H1 (cell line): ENCODE results near the gene ZNF805. TPM values are rescaled to one million over a fixed set of nuclear protein-coding genes. Genes with fewer than 3 reads are reported as not detected.

Experiments
- CTCF ChIA-PET: fragments of 300-600 bp; sonication (Branson Sonifier 250); formaldehyde crosslinking; loops from one replicate; lab custom pipeline; 2021; ENCODE audit not compliant: partially characterized antibody; lab: Charles Lee
- POLR2A ChIA-PET: fragments of 300-600 bp; sonication (Branson Sonifier 250); formaldehyde crosslinking; loops from one replicate; lab custom pipeline; 2021; ENCODE audit warnings: inconsistent platforms; ENCODE audit not compliant: partially characterized antibody; lab: Charles Lee
- DNase-seq, 2 experiments: peaks; one replicate each; pipeline versions ENCODE4 v3.0.0 to v3.0.0-alpha.2; 2010 to 2022; ENCODE audit warnings: low spot score in 2 of 2, low read depth in 1 of 2, mixed read lengths in 1 of 2
- FAIRE-seq: peaks from 2 replicates; lab custom pipeline; 2011; peaks lifted over from hg19 to GRCh38; lab: Jason Lieb, UNC
- H2AFZ ChIP-seq: 2 replicates; pipeline ENCODE4 v1.8.1; 2012; ENCODE audit warnings: low read length, inconsistent platforms
- H2AK5ac ChIP-seq: 2 replicates; pipeline ENCODE4 v1.6.1; 2013; ENCODE audit warnings: low read depth, low read length
- H2BK120ac ChIP-seq: replicated peaks from 2 replicates; pipeline ENCODE3; 2013; ENCODE audit warnings: low read depth, low read length, inconsistent platforms
- H2BK12ac ChIP-seq: 2 replicates; pipeline ENCODE4 v1.6.1; 2013; ENCODE audit warnings: low read depth, low read length
- H2BK15ac ChIP-seq: 2 replicates; pipeline ENCODE4 v1.6.1; 2013; ENCODE audit warnings: low read length
- H2BK20ac ChIP-seq: 2 replicates; pipeline ENCODE4 v1.6.1; 2013; ENCODE audit warnings: low read length
- H2BK5ac ChIP-seq: 2 replicates; pipeline ENCODE4 v1.6.1; 2013; ENCODE audit warnings: low read depth, low read length
- H3K14ac ChIP-seq: 2 replicates; pipeline ENCODE4 v1.6.1; 2013; ENCODE audit warnings: inconsistent platforms; ENCODE audit not compliant: insufficient read length
- H3K18ac ChIP-seq: 2 replicates; pipeline ENCODE4 v1.6.1; 2013; ENCODE audit warnings: low read length; ENCODE audit errors: extremely low read depth
- H3K23ac ChIP-seq: 2 replicates; pipeline ENCODE4 v1.6.1; 2013; ENCODE audit warnings: inconsistent platforms; ENCODE audit not compliant: insufficient read length
- H3K23me2 ChIP-seq: 2 replicates; pipeline ENCODE4 v1.6.1; 2013; ENCODE audit warnings: low read depth, low read length
- H3K27ac ChIP-seq: 2 replicates; pipeline ENCODE4 v1.6.1; 2011; ENCODE audit warnings: low read depth, low read length, inconsistent platforms
- H3K27me3 ChIP-seq, 4 experiments: replicated peaks in 1 of 4; 1 replicate in 1 of 4; 2 replicates in 3 of 4; pipeline versions ENCODE4 v1.6.1 to v1.8.1; 2011 to 2013; ENCODE audit warnings: low read length in 3 of 4, mild to moderate bottlenecking in 3 of 4, inconsistent platforms in 2 of 4, mixed read lengths in 2 of 4, moderate library complexity in 1 of 4; ENCODE audit not compliant: control insufficient read depth in 3 of 4, insufficient read depth in 3 of 4; ENCODE audit errors: extremely low read depth in 1 of 4
- H3K36me3 ChIP-seq, 4 experiments: 2 replicates each; pipeline versions ENCODE4 v1.6.1 to v1.8.1; 2011 to 2013; ENCODE audit warnings: mild to moderate bottlenecking in 4 of 4, low read length in 3 of 4, moderate library complexity in 2 of 4, control low read depth in 1 of 4, inconsistent platforms in 1 of 4; ENCODE audit not compliant: insufficient read depth in 4 of 4, control insufficient read depth in 2 of 4
- H3K4ac ChIP-seq: replicated peaks from 2 replicates; pipeline ENCODE3; 2013; ENCODE audit warnings: low read length, low read depth, mixed read lengths, inconsistent platforms; ENCODE audit not compliant: insufficient read length
- H3K4me1 ChIP-seq, 4 experiments: replicated peaks in 1 of 4; 1 replicate in 1 of 4; 2 replicates in 3 of 4; pipeline versions ENCODE4 v1.6.1 to v1.8.1; 2011 to 2013; ENCODE audit warnings: low read length in 3 of 4, inconsistent platforms in 2 of 4, mixed read lengths in 1 of 4; ENCODE audit not compliant: insufficient read depth in 4 of 4, control insufficient read depth in 3 of 4
- H3K4me2 ChIP-seq, 2 experiments: 2 replicates each; pipeline versions ENCODE4 v1.6.1 to v1.8.1; 2011 to 2013; ENCODE audit warnings: low read depth in 2 of 2, low read length in 2 of 2, control low read depth in 1 of 2, inconsistent platforms in 1 of 2, mild to moderate bottlenecking in 1 of 2; ENCODE audit not compliant: insufficient read depth in 1 of 2
- H3K4me3 ChIP-seq, 4 experiments: fragments of 200-600, 300-600 bp in 1 of 4; sonication (generic), shearing (Covaris generic), sonication (Bioruptor Twin) in 1 of 4; 2 replicates each; pipeline versions ENCODE4 v1.5.1 to v1.8.1; 2011 to 2016; ENCODE audit warnings: low read length in 4 of 4, low read depth in 3 of 4, control low read depth in 2 of 4, inconsistent platforms in 2 of 4, mild to moderate bottlenecking in 2 of 4, mixed read lengths in 1 of 4, moderate library complexity in 1 of 4; ENCODE audit not compliant: insufficient read depth in 2 of 4; ENCODE audit errors: extremely low read depth in 1 of 4
- H3K56ac ChIP-seq: replicated peaks from 2 replicates; pipeline ENCODE3; 2013; ENCODE audit warnings: low read depth, mild to moderate bottlenecking, mixed read lengths, low read length, inconsistent platforms; ENCODE audit not compliant: insufficient read length
- H3K79me1 ChIP-seq: 2 replicates; pipeline ENCODE4 v1.6.1; 2013; ENCODE audit warnings: low read depth, low read length, control low read depth
- H3K79me2 ChIP-seq, 2 experiments: 2 replicates each; pipeline versions ENCODE4 v1.6.1 to v1.8.1; 2012 to 2013; ENCODE audit warnings: low read length in 2 of 2, mild to moderate bottlenecking in 2 of 2, inconsistent platforms in 1 of 2; ENCODE audit not compliant: insufficient read depth in 2 of 2, control insufficient read depth in 1 of 2
- H3K9ac ChIP-seq, 4 experiments: replicated peaks in 1 of 4; 1 replicate in 1 of 4; 2 replicates in 3 of 4; pipeline versions ENCODE4 v1.6.1 to v1.8.1; 2011 to 2013; ENCODE audit warnings: low read depth in 3 of 4, low read length in 3 of 4, control low read depth in 2 of 4, mild to moderate bottlenecking in 2 of 4, moderate library complexity in 2 of 4, inconsistent platforms in 1 of 4; ENCODE audit errors: extremely low read depth in 1 of 4
- H3K9me3 ChIP-seq, 2 experiments: 2 replicates each; pipeline versions ENCODE4 v1.6.1 to v1.8.1; 2012 to 2013; ENCODE audit warnings: mild to moderate bottlenecking in 2 of 2, moderate library complexity in 2 of 2, control low read depth in 1 of 2, inconsistent platforms in 1 of 2, low read depth in 1 of 2, low read length in 1 of 2, mixed read lengths in 1 of 2; ENCODE audit not compliant: insufficient read depth in 2 of 2
- H4K20me1 ChIP-seq, 2 experiments: replicated peaks in 1 of 2; 2 replicates each; pipeline versions ENCODE3 to v1.8.1; 2011 to 2013; ENCODE audit warnings: inconsistent platforms in 2 of 2, low read length in 2 of 2, mild to moderate bottlenecking in 1 of 2; ENCODE audit not compliant: insufficient read depth in 2 of 2, control insufficient read depth in 1 of 2
- H4K5ac ChIP-seq: 2 replicates; pipeline ENCODE4 v1.6.1; 2013; ENCODE audit warnings: low read length, low read depth, mixed read lengths, inconsistent platforms; ENCODE audit not compliant: insufficient read length
- H4K8ac ChIP-seq: 2 replicates; pipeline ENCODE4 v1.8.0; 2013; ENCODE audit warnings: mild to moderate bottlenecking, moderate library complexity, low read length, inconsistent platforms; ENCODE audit not compliant: insufficient read depth; ENCODE audit errors: extremely low read depth
- H4K91ac ChIP-seq: replicated peaks from 2 replicates; pipeline ENCODE3; 2013; ENCODE audit warnings: low read length, mixed read lengths, inconsistent platforms; ENCODE audit not compliant: insufficient read length
- CTBP2 ChIP-seq: IDR thresholded peaks from 2 replicates; pipeline ENCODE4 v1.7.0; 2011; ENCODE audit warnings: borderline replicate concordance, mild to moderate bottlenecking, moderate library complexity, mixed read lengths, low read length; ENCODE audit not compliant: insufficient read depth, insufficient read length
- GABPA ChIP-seq: IDR thresholded peaks from 2 replicates; pipeline ENCODE4 v1.6.1; 2011; ENCODE audit warnings: mild to moderate bottlenecking, low read length, moderate library complexity, borderline replicate concordance; ENCODE audit not compliant: insufficient read depth
- HDAC2 ChIP-seq, 2 experiments: fragments of 300-600 bp in 1 of 2; sonication (generic) in 1 of 2; IDR thresholded peaks; 2 replicates each; pipeline ENCODE4 v1.6.1; 2011 to 2012; ENCODE audit warnings: low read depth in 2 of 2, low read length in 2 of 2, mild to moderate bottlenecking in 2 of 2, moderate library complexity in 2 of 2, borderline replicate concordance in 1 of 2, inconsistent platforms in 1 of 2
- KDM1A ChIP-seq: fragments of 200-600, 300-600 bp; sonication (generic); IDR thresholded peaks from 2 replicates; pipeline ENCODE4 v1.7.1; 2016; ENCODE audit warnings: mild to moderate bottlenecking, low read length, borderline replicate concordance
- KDM4A ChIP-seq: IDR thresholded peaks from one replicate; pipeline ENCODE4 v1.7.1; 2012; ENCODE audit warnings: low read depth, mild to moderate bottlenecking, moderate library complexity, low read length, inconsistent platforms; ENCODE audit not compliant: severe bottlenecking
- POU5F1 ChIP-seq: IDR thresholded peaks from 2 replicates; pipeline ENCODE4 v1.6.1; 2011; ENCODE audit warnings: low read depth, mild to moderate bottlenecking, low read length, moderate library complexity
- RFX5 ChIP-seq: IDR thresholded peaks from 2 replicates; pipeline ENCODE4 v1.6.1; 2011; ENCODE audit warnings: low read depth, low read length, improper control_type of control experiment, borderline replicate concordance
- RXRA ChIP-seq: IDR thresholded peaks from 2 replicates; pipeline ENCODE4 v1.6.1; 2011; ENCODE audit warnings: low read depth, mild to moderate bottlenecking, low read length, moderate library complexity; ENCODE audit not compliant: insufficient read depth
- SP2 ChIP-seq: IDR thresholded peaks from 2 replicates; pipeline ENCODE4 v1.6.1; 2012; ENCODE audit warnings: mild to moderate bottlenecking, low read length, inconsistent platforms
- SP4 ChIP-seq: IDR thresholded peaks from 2 replicates; pipeline ENCODE4 v1.6.1; 2012; ENCODE audit warnings: low read length, inconsistent platforms
- SUZ12 ChIP-seq: fragments of 200-600 bp; sonication (generic); IDR thresholded peaks from 2 replicates; pipeline ENCODE4 v1.6.1; 2012; ENCODE audit warnings: mild to moderate bottlenecking, inconsistent platforms, low read length, moderate library complexity, mixed read lengths
- TAF1 ChIP-seq: IDR thresholded peaks from 2 replicates; pipeline ENCODE4 v1.6.1; 2011; ENCODE audit warnings: mild to moderate bottlenecking, low read depth, low read length
- WGBS, 2 experiments: shearing (Covaris generic) in 1 of 2; methylation state at CpG; one replicate each; pipeline versions ENCODE4 v1.1.6 to v1.1.7; 2013 to 2015; ENCODE audit warnings: low lambda C conversion rate in 2 of 2, mixed read lengths in 2 of 2, inconsistent platforms in 1 of 2, low coverage in 1 of 2, missing lambda C conversion rate in 1 of 2; ENCODE audit not compliant: insufficient replicate concordance in 2 of 2, insufficient coverage in 1 of 2, insufficient read length in 1 of 2; ENCODE audit errors: extremely low coverage in 1 of 2, missing lambda C conversion rate in 1 of 2; 5-methylcytosine and 5-hydroxymethylcytosine counted together
- polyA plus RNA-seq, 7 experiments: library from polyadenylated mRNA; depleted of rRNA in 3 of 7; stranded (reverse) in 5 of 7; unstranded in 2 of 7; fragments of >200 nt in 5 of 7; fragments of 200-250 nt in 2 of 7; gene quantifications; 1 replicate in 5 of 7; 2 replicates in 1 of 7; 4 replicates in 1 of 7; pipeline versions ENCODE4 v1.2.1 to v1.2.3, GENCODE V29; 2011 to 2013; ENCODE audit warnings: missing spikeins in 2 of 7, mixed read lengths in 2 of 7
- total RNA-seq: library from RNA; stranded (reverse); fragmentation: NEBNext Ultra II Directional; extraction: Animal tissue kit (Norgen Biotek cat#: 25700); gene quantifications from 2 replicates; pipeline ENCODE4 v1.2.1, GENCODE V29; 2021
- TF ChIP-seq, protein P1 (sequence below): IDR thresholded peaks from 2 replicates; pipeline ENCODE4 v1.6.1; 2012; ENCODE audit warnings: inconsistent platforms

The ZNF805 gene
- total and polyA plus RNA-seq, 2 of the 8 experiments (the other 6 are each of a cell fraction or from before 2014, with no cell fraction given): 2.3 to 14.8 TPM

DNA sequence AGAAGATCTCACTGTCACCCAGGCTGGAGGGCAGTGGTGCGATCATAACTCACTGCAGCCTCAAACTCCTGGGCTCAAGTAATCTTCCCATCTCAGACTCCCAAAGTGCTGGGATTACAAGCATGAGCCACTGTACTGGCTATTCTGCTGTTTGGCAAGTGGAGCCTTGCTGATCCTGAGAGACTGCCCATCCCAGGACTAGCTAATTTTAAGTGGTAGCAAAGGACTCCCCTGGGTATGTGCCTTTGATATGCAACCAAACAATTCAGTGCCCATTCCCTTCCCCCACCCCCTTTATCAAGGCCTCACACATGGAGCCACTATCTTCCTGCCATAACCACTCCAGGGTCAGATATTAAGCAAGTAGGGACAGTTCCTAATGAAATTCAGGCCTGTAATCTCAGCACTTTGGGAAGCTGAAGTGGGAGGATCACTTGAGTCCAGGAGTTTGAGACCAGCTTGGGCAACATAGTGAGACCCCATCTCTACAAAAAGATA lies 22.9 kb downstream of the ZNF805 start:
- H3K79me2 ChIP-seq: no peaks in the 10 kb centered on the region
- H2BK20ac ChIP-seq: no peak overlapping the region
- H3K23me2 ChIP-seq: no peaks in the 10 kb centered on the region
- no peaks in the 10 kb centered on the region for H4K20me1 ChIP-seq
- no peaks in the 10 kb centered on the region for H3K27me3 ChIP-seq
- no peak overlapping the region for H3K4me3 ChIP-seq
- no peak overlapping the region for H3K56ac ChIP-seq
- no peak overlapping the region for H2BK12ac ChIP-seq
- ChIA-PET POLR2A (interaction anchor here (0.6 to 1.6 kb wide), 8 partner anchors 9 to 740 kb away, joined by 3 to 5 read pairs (median 3); partner anchors contain the start of gene ZNF805), CTCF (interaction anchor here (0.6 to 0.9 kb wide), 2 partner anchors 9 to 58 kb away, joined by 3 read pairs; no protein-coding TSS in a partner anchor)
- H2BK15ac ChIP-seq: no peak overlapping the region
- peak overlapping the region; percentile 16 to 47; a peak in 2 of 4 replicates for H3K4me2 ChIP-seq
- no peak overlapping the region for H2BK5ac ChIP-seq
- no peak overlapping the region; a peak in 1 of 7 replicates for H3K9ac ChIP-seq
- no peak overlapping the region for H4K8ac ChIP-seq
- no peak overlapping the region for H3K18ac ChIP-seq
- WGBS, 2 experiments: 90% methylated on average over 1 of the region's 1 CpG; no CpG with 5 or more reads in 1 of the 2 experiments
- no peak for DNase-seq
- H4K5ac ChIP-seq: no peak overlapping the region
- no peaks in the 10 kb centered on the region for H3K79me1 ChIP-seq
- peaks cover 0 to 2% (median 0%) of the 10 kb centered on the region in 4 experiments; a peak in 1 of 8 replicates for H3K36me3 ChIP-seq
- H3K27ac ChIP-seq: no peak overlapping the region
- no peak for FAIRE-seq
- no peak overlapping the region for H2BK120ac ChIP-seq
- no peak overlapping the region for H2AK5ac ChIP-seq
- H3K23ac ChIP-seq: no peak overlapping the region
- H2AFZ ChIP-seq: no peak overlapping the region
- no peak overlapping the region for H4K91ac ChIP-seq
- H3K14ac ChIP-seq: no peak overlapping the region
- H3K4ac ChIP-seq: no peak overlapping the region
- no peaks in the 10 kb centered on the region for H3K9me3 ChIP-seq
- H3K4me1 ChIP-seq: peaks cover 0 to 7% (median 1%) of the 10 kb centered on the region in 4 experiments; a peak in 2 of 7 replicates
- TF ChIP-seq GABPA (no peak), KDM1A (no peak), SP4 (no peak), POU5F1 (no peak), RXRA (no peak), RFX5 (no peak), SP2 (no peak), CTBP2 (no peak), KDM4A (no peak), HDAC2 (IDR thresholded peaks at IDR 0.05; ENCODE audit: borderline replicate concordance in 1 of 2, low read depth in 2 of 2, low read length in 2 of 2) (no peak), SUZ12 (no peak), TAF1 (no peak)
- TF ChIP-seq, protein P1, sequence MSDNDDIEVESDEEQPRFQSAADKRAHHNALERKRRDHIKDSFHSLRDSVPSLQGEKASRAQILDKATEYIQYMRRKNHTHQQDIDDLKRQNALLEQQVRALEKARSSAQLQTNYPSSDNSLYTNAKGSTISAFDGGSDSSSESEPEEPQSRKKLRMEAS: no peak
